Measurements from ENCODE around the gene SUV39H2.
A peak's percentile ranks its signal among the peaks of the same experiment; 100 is the strongest.
"Not testable (repeated sequence)": the region's sequence is repeated elsewhere in the genome, so short reads cannot be mapped to it uniquely, and the experiment has no call there.

The SUV39H2 gene

DNA sequence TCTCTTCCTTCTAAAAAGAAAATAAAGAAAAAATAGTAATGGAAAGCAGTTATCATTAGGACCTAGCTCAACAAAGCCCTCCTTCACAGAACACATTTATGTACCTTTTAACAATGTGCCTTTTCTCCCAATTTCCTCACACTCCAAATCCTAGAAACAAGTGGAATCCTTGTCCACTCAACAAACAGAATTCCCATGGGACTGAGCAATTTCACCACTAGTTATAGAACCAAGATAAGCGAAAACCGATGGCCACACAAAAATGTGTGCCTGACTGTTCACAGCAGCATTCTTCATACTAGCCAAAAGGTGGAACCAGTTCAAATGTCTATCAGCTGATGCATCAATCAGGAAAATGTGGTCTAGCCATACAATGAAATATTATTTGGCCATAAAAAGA, 57.9 kb downstream of the SUV39H2 start:
- no peak for DNase-seq (ENCODE audit: low spot score)

DNA sequence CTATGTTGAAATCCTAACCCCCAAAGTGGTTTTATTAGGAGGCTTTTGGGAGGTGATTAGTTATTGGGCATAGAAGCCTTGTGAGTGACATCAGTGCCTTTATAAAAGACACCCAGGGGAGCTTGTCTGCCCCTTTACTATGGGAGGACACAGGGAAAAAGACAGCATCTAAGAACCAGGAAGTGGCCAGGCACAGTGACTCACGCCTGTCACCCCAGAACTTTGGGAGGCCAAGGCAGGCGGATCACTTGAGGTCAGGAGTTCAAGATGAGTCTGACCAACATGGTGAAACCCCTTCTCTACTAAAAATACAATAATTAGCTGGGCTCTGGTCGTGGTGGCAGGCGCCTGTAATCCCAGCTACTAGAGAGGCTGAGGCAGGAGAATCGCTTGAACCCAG, 60.3 kb downstream of the SUV39H2 start:
- DNase-seq (ENCODE audit: low spot score), result not testable (repeated sequence)

DNA sequence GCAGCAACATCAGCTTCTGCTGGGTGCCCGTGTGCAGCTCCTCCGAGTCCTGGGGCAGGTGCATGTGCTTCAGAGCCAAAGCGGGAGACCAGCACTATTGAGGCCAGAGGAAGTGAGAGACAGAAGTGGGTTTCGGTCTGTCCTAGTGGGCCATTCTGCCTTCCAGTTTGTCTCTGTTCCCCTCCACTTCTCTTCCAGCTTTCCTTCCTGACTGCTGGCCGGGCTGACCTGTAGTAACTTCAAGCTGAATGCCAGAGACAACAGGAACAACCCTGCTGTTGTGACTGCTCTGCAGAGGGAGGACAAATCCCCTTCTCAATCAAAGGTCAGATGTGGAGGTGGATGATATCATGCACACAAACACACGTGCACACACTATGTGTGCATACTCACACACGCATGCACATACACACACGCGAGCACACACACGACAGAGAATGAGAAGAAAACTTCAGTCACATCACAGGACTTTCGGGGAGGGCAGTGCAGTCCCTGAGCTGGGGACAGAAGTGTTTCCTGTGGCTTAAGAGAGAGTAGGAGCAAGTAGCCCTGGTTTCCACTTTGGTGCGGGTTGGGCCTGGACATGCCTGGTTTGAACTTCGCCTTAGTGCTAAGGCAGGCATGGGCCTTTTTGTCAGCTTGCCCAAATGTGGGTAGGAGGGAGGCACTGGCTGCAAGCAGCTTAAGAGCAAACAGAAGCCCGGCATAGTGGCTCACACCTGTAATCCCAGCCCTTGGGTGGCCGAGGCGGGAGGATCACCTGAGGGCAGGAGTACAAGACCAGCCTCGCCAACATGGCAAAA, 63.7 kb downstream of the SUV39H2 start:
- DNase-seq (ENCODE audit: low spot score), result not testable (repeated sequence)

DNA sequence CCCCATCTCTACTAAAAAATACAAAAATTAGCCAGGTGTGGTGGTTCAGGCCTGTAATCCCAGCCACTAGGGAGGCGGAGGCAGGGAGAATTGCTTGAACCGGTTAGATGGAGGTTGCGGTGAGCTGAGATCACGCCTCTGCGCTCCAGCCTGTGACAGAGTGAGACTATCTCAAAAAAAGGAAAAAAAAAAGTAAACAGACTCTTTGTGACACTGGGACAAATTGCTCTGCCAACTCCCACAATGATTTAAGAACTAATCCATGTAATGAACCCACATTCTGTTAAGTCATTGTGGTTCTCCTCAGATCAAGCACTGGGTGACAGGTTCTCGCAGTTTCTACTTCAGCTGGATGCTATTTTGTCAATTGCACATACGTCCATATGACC, 64.3 kb downstream of the SUV39H2 start:
- DNase-seq (ENCODE audit: low spot score), result not testable (repeated sequence)

DNA sequence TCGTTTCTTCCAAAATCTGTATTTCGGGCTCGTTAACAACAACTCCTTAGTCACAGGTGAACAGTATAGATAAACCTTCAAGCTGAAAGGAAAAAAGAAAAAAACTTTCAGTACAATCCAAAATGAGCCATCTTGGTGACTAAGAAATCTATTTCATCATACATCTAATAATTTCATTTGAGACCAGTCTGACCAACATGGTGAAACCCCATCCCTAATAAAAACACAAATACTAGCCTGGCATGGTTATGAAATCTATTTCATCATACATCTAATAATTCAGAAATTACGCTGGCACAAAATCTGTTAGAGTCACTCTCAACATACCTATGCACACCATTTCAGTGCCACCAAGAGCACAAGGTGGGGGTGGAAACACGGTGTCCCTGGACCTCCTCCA, 66.4 kb downstream of the SUV39H2 start:
- DNase-seq (ENCODE audit: low spot score), result no peak

DNA sequence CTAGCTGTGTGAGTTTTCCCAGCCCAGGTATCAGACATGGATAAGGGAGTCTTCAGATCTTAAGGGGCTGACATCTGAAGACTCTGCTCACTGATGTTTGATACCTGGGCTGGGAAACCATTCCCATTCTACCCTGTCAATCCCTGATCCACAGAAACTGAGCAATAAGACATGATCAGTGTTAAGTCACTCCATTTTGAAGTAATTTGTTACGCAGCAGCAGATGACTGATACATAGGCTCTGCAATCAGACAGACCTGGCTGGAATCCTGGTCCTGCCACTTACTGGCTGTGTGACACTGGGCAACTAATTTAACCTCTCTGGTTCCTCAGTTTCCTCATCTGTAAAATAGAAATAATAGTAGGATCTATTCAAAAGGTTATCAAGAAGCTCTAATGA, 68.6 kb downstream of the SUV39H2 start:
- no peak for DNase-seq (ENCODE audit: low spot score)

DNA sequence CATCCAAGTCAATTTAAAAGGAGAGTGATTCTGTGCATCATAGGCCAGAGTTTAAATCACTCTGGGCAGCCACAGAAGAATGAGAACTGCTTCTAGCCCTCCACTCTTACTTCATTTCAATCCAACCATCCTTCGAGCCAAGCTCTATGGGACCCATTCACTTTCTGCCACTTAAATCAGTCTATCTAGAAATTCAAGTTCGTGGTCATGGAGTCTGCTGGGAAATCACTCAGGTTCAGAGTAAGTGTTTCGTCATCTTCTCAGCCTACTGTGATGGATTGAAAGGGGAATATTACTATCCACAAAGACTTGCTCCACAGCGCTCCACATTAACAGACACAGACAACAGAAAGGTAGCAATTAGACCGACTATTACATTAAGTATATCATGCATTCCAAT, 70.6 kb downstream of the SUV39H2 start:
- no peak for DNase-seq (ENCODE audit: low spot score)

DNA sequence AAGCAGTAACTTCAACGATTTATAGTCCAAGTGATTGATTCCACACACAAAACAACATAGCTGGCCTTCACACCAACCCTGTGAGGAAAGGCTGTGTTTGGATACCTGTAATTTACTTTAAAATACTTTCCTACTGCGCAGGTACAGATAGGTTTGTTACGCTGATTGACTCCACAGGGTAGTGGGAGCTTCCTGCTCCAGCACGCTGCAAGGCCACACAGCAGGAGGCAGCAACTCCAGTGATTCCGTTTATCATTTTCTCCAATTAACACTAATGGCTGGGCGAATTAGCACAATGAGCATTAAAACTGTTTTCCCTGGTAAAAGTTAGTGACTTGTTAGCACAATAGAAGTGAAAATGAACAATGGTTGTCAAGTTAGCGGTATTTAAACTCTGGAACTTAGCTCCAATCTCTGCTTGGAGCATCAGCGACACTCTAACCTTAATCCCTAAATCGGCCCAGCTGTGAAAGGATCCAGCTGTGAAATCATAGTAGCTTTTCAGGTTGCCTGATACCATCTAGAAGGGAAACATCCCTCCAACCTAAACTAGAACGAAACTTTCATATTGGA, 74.3 kb downstream of the SUV39H2 start:
- peak; percentile 11 for DNase-seq (ENCODE audit: low spot score)

DNA sequence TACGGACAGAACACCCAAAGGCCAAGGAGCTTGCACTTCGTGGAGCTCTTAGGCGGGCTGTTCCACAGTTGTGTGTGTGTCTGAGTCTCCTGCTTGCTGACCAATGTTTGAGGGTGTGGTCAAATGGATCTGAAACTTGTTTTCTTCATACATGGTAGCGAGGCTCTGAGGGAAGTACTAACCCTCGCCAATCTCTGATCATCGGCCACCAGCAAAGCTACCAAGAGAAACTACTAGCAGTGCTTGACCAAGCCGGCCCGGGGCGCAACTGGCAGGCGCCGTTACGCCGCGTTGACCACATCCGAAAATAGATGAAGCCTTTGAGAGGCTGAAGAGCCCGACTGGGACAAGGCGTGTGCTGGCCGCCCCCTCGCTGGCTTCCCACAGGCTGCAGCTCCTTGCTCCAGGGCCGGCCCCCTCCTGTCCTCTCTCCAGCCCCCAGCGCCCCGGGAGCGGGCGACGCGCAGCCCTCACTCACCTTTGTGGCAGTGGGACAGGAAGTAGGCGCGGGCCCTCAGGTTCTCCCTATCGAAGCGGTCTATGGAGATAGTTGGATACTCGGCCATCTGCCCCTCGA, 74.8 kb downstream of the SUV39H2 start:
- DNase-seq (ENCODE audit: low spot score), result peak; percentile 72
